Muscle layer of duodenum (tissue), 2 donors: Measurements from ENCODE around the gene SLC13A5.

ENCODE experiments used
- H3K27ac ChIP-seq: one replicate; pipeline ENCODE4 v1.7.0; 2013; ENCODE audit warnings: mild to moderate bottlenecking, low read length
- H3K27me3 ChIP-seq: one replicate; pipeline ENCODE4 v1.7.0; 2013; ENCODE audit warnings: low read depth, mild to moderate bottlenecking, control low read depth, low read length
- H3K36me3 ChIP-seq, 2 donors: one replicate each; pipeline ENCODE4 v1.7.0; 2013; ENCODE audit warnings: low read length in 2 of 2, control low read depth in 1 of 2, mild to moderate bottlenecking in 1 of 2; ENCODE audit not compliant: insufficient read depth in 2 of 2, control insufficient read depth in 1 of 2
- H3K4me1 ChIP-seq, 2 donors: one replicate each; pipeline ENCODE4 v1.7.0; 2013; ENCODE audit warnings: low read length in 2 of 2, mild to moderate bottlenecking in 2 of 2, control low read depth in 1 of 2, moderate library complexity in 1 of 2; ENCODE audit not compliant: insufficient read depth in 2 of 2, control insufficient read depth in 1 of 2
- H3K4me3 ChIP-seq, 2 donors: one replicate each; pipeline ENCODE4 v1.7.0; 2013; ENCODE audit warnings: low read length in 2 of 2, low read depth in 1 of 2, mild to moderate bottlenecking in 1 of 2
- H3K9me3 ChIP-seq, 2 donors: one replicate each; pipeline ENCODE4 v1.7.0; 2013; ENCODE audit warnings: low read length in 2 of 2, control low read depth in 1 of 2, mild to moderate bottlenecking in 1 of 2; ENCODE audit not compliant: control insufficient read depth in 1 of 2
- donor health status: healthy.

SLC13A5 gene

GRCh38 chr17:6642592-6642991, 70.6 kb downstream of the SLC13A5 start:
- Histone ChIP-seq H3K36me3 (peaks cover 16 to 34% of the 10 kb centered on the region in 2 donors), H3K4me1 (peaks cover 0 to 27% of the 10 kb centered on the region in 2 donors), H3K27me3 (no peaks in the 10 kb centered on the region), H3K27ac (no peak overlapping the region), H3K4me3 (no peak overlapping the region), H3K9me3 (no peaks in the 10 kb centered on the region)

GRCh38 chr17:6641247-6641863, 71.8 kb downstream of the SLC13A5 start:
- Histone ChIP-seq H3K27ac (peak overlapping the region; percentile 93), H3K4me1 (peaks cover 0 to 27% of the 10 kb centered on the region in 2 donors), H3K4me3 (peak overlapping the region; percentile 79 to 96), H3K36me3 (peaks cover 16 to 28% of the 10 kb centered on the region in 2 donors), H3K9me3 (no peaks in the 10 kb centered on the region), H3K27me3 (no peaks in the 10 kb centered on the region)

- Histone ChIP-seq H3K27me3 (no peaks in the 10 kb centered on the region), H3K4me1 (peaks cover 0 to 27% of the 10 kb centered on the region in 2 donors), H3K27ac (peak within 1 kb of the TSS; percentile 93), H3K9me3 (no peaks in the 10 kb centered on the region), H3K36me3 (peaks cover 16 to 28% of the 10 kb centered on the region in 2 donors), H3K4me3 (peak within 1 kb of the TSS; percentile 79 to 96)
Observed at GRCh38 chr17:6640536-6641246, 72.5 kb downstream of the SLC13A5 start, which contains the start of the genes KIAA0753 and TXNDC17. Gene KIAA0753, minus strand, starts transcription at chr17:6640711. Its CDS starts 5,608 bp downstream, at chr17:6635103. Gene TXNDC17, plus strand, starts transcription at chr17:6641060. Its CDS starts 23 bp downstream, at chr17:6641083.

GRCh38 chr17:6639586-6640535, 73.3 kb downstream of the SLC13A5 start:
- H3K4me1 ChIP-seq: peaks cover 0 to 27% of the 10 kb centered on the region in 2 donors

GRCh38 chr17:6639014-6639585, 74.1 kb downstream of the SLC13A5 start:
- peak overlapping the region; percentile 79 to 96 for H3K4me3 ChIP-seq
- H3K4me1 ChIP-seq: peaks cover 0 to 27% of the 10 kb centered on the region in 2 donors
- peaks cover 10 to 16% of the 10 kb centered on the region in 2 donors for H3K36me3 ChIP-seq
- H3K27me3 ChIP-seq: no peaks in the 10 kb centered on the region
- H3K27ac ChIP-seq: no peak overlapping the region
- H3K9me3 ChIP-seq: no peaks in the 10 kb centered on the region

More at GRCh38 chr17:6639586-6640535, 73.3 kb downstream of the SLC13A5 start:
- Histone ChIP-seq H3K27me3 (no peaks in the 10 kb centered on the region), H3K36me3 (peaks cover 16 to 23% of the 10 kb centered on the region in 2 donors), H3K27ac (peak overlapping the region; percentile 93), H3K4me3 (peak overlapping the region; percentile 79 to 96), H3K9me3 (no peaks in the 10 kb centered on the region)

- peak overlapping the region in 1 of 2 donors; percentile 79 for H3K4me3 ChIP-seq
Observed at GRCh38 chr17:6638046-6638908, 74.9 kb downstream of the SLC13A5 start.

GRCh38 chr17:6637458-6637840, 75.7 kb downstream of the SLC13A5 start:
- H3K27ac ChIP-seq: no peak overlapping the region
- no peak overlapping the region for H3K4me3 ChIP-seq
- H3K4me1 ChIP-seq: peaks cover 0 to 25% of the 10 kb centered on the region in 2 donors
- H3K27me3 ChIP-seq: no peaks in the 10 kb centered on the region
- H3K36me3 ChIP-seq: peaks cover 14% of the 10 kb centered on the region in 2 donors
- no peaks in the 10 kb centered on the region for H3K9me3 ChIP-seq

More at GRCh38 chr17:6638046-6638908, 74.9 kb downstream of the SLC13A5 start:
- Histone ChIP-seq H3K27me3 (no peaks in the 10 kb centered on the region), H3K36me3 (peaks cover 7 to 14% of the 10 kb centered on the region in 2 donors), H3K4me1 (peaks cover 0 to 27% of the 10 kb centered on the region in 2 donors), H3K9me3 (no peaks in the 10 kb centered on the region), H3K27ac (no peak overlapping the region)

GRCh38 chr17:6636616-6637457, 76.3 kb downstream of the SLC13A5 start:
- H3K27ac ChIP-seq: no peak overlapping the region
- no peaks in the 10 kb centered on the region for H3K27me3 ChIP-seq
- no peaks in the 10 kb centered on the region for H3K9me3 ChIP-seq
- no peak overlapping the region for H3K4me3 ChIP-seq
- peaks cover 0 to 20% of the 10 kb centered on the region in 2 donors for H3K4me1 ChIP-seq
- H3K36me3 ChIP-seq: peaks cover 15 to 20% of the 10 kb centered on the region in 2 donors

GRCh38 chr17:6636105-6636504, 77.1 kb downstream of the SLC13A5 start:
- H3K36me3 ChIP-seq: peaks cover 15 to 25% of the 10 kb centered on the region in 2 donors
- peaks cover 0 to 15% of the 10 kb centered on the region in 2 donors for H3K4me1 ChIP-seq
- no peaks in the 10 kb centered on the region for H3K27me3 ChIP-seq
- H3K27ac ChIP-seq: no peak overlapping the region
- H3K4me3 ChIP-seq: no peak overlapping the region
- no peaks in the 10 kb centered on the region for H3K9me3 ChIP-seq
